Loucy (cell line): ENCODE measurements around the gene RALGAPB.

Source experiments
- H2AFZ ChIP-seq: fragments of 200-600 bp; sonication (generic); 2 replicates; pipeline ENCODE4 v1.6.0; 2016; ENCODE audit warnings: antibody characterized with exemption, mild to moderate bottlenecking, low read length, moderate library complexity
- H3F3A ChIP-seq: fragments of 200-600 bp; 2 replicates; pipeline ENCODE4 v1.6.0; 2016; ENCODE audit warnings: antibody characterized with exemption, low read depth, mild to moderate bottlenecking
- H3K27me3 ChIP-seq: fragments of 200-600 bp; sonication (generic); 2 replicates; pipeline ENCODE4 v1.6.1; 2014; ENCODE audit warnings: low read length, mild to moderate bottlenecking; ENCODE audit not compliant: insufficient read depth, poor library complexity, severe bottlenecking
- H3K36me3 ChIP-seq: fragments of 200-600 bp; sonication (generic); 2 replicates; pipeline ENCODE4 v1.6.1; 2016; ENCODE audit warnings: low read length; ENCODE audit not compliant: insufficient read depth
- H3K4me1 ChIP-seq: fragments of 200-600 bp; sonication (generic); 2 replicates; pipeline ENCODE4 v1.5.1; 2014; ENCODE audit warnings: low read length, mild to moderate bottlenecking; ENCODE audit not compliant: insufficient read depth, poor library complexity, severe bottlenecking
- H3K4me2 ChIP-seq: fragments of 200-600 bp; sonication (generic); 2 replicates; pipeline ENCODE4 v1.6.0; 2014; ENCODE audit warnings: antibody characterized with exemption, low read length, low read depth, mild to moderate bottlenecking; ENCODE audit not compliant: poor library complexity, severe bottlenecking
- H3K4me3 ChIP-seq: fragments of 200-600 bp; sonication (generic); 2 replicates; pipeline ENCODE4 v1.5.1; 2014; ENCODE audit warnings: low read length, mild to moderate bottlenecking, mixed read lengths; ENCODE audit not compliant: poor library complexity, severe bottlenecking
- H3K79me2 ChIP-seq: fragments of 200-600 bp; sonication (generic); 2 replicates; pipeline ENCODE4 v1.6.1; 2014; ENCODE audit warnings: low read length; ENCODE audit not compliant: insufficient read depth
- H3K9ac ChIP-seq: fragments of 200-600 bp; sonication (generic); 2 replicates; pipeline ENCODE4 v1.6.0; 2014; ENCODE audit warnings: mild to moderate bottlenecking, low read depth, low read length, moderate library complexity; ENCODE audit not compliant: poor library complexity, severe bottlenecking
- H3K9me2 ChIP-seq: fragments of 200-600 bp; sonication (generic); replicated peaks from 2 replicates; pipeline ENCODE4 v1.6.1; 2016; ENCODE audit warnings: low read depth, low read length, mixed read lengths
- H3K9me3 ChIP-seq: fragments of 200-600 bp; sonication (generic); 2 replicates; pipeline ENCODE4 v1.6.1; 2014; ENCODE audit warnings: mild to moderate bottlenecking, antibody characterized with exemption, low read length, low read depth; ENCODE audit not compliant: insufficient read depth
- H4K20me1 ChIP-seq: fragments of 200-600 bp; sonication (generic); 2 replicates; pipeline ENCODE4 v1.6.0; 2014; ENCODE audit warnings: antibody characterized with exemption, low read length, mild to moderate bottlenecking; ENCODE audit not compliant: insufficient read depth, poor library complexity, severe bottlenecking
- EZH2phosphoT487 ChIP-seq: fragments of 200-600 bp; IDR thresholded peaks from 2 replicates; pipeline ENCODE4 v1.6.1; 2018; ENCODE audit warnings: antibody characterized with exemption, mild to moderate bottlenecking, moderate library complexity, borderline replicate concordance
- TF ChIP-seq, protein P1 (sequence below): fragments of 200-600 bp; sonication (generic); conservative IDR thresholded peaks from 2 replicates; pipeline ENCODE4 v1.5.1; 2014; ENCODE audit warnings: mild to moderate bottlenecking, antibody characterized with exemption, low read length

Gene RALGAPB

DNA sequence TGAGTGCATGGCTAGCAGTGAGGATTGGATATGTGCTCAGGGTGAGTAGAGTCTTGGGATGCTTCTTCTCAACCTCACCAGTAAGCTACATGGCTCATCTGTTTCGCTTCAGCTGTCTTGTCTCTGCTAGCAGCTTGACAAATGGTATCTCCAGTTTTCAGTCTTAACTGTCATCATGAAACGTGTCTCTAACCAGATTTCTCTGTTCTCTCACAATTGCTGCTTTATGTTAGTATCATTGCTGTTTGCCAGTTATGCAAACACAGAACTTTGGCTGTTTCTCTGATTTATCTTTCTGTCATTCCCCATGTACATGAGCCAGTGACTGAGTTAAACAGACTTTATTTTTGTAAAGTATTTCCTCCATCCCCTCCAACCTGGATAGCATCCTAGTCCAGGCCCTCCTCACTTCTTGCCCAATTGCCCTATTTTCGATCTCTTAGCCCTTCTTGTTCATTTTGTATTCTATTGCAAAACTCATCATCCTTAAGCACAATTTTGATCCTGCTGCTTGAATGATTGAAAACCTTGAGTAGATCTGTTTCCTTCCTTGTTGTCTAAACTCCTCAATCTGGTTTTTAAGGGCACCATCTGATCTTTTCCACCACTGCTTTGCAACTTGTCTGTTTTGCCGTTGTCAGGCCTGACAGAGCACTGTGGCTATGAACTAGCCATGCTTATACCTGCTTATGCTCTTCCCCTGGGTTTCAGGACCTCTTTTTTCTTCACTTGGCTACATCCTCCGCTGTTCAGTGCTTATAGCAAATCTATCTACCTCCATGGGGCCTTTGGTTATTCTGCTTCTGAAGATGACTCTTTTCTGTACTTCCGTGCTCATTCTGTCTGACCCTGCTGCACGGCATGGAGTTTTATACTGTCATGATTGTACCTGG, 70.6 kb downstream of the RALGAPB start:
- Histone ChIP-seq H3K4me1 (no peaks in the 10 kb centered on the region), H3F3A (no peaks in the 10 kb centered on the region), H3K9me2 (no peaks in the 10 kb centered on the region), H3K4me3 (no peak overlapping the region), H2AFZ (no peak overlapping the region), H3K36me3 (peaks cover 97% of the 10 kb centered on the region; the same call in 1 of the 2 replicates), H3K4me2 (no peak overlapping the region), H3K9me3 (no peaks in the 10 kb centered on the region), H3K9ac (no peak overlapping the region), H4K20me1 (no peaks in the 10 kb centered on the region), H3K79me2 (no peaks in the 10 kb centered on the region), H3K27me3 (no peaks in the 10 kb centered on the region)
- TF ChIP-seq, protein P1, sequence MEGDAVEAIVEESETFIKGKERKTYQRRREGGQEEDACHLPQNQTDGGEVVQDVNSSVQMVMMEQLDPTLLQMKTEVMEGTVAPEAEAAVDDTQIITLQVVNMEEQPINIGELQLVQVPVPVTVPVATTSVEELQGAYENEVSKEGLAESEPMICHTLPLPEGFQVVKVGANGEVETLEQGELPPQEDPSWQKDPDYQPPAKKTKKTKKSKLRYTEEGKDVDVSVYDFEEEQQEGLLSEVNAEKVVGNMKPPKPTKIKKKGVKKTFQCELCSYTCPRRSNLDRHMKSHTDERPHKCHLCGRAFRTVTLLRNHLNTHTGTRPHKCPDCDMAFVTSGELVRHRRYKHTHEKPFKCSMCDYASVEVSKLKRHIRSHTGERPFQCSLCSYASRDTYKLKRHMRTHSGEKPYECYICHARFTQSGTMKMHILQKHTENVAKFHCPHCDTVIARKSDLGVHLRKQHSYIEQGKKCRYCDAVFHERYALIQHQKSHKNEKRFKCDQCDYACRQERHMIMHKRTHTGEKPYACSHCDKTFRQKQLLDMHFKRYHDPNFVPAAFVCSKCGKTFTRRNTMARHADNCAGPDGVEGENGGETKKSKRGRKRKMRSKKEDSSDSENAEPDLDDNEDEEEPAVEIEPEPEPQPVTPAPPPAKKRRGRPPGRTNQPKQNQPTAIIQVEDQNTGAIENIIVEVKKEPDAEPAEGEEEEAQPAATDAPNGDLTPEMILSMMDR, result no peak
- no peak for TF ChIP-seq EZH2phosphoT487

DNA sequence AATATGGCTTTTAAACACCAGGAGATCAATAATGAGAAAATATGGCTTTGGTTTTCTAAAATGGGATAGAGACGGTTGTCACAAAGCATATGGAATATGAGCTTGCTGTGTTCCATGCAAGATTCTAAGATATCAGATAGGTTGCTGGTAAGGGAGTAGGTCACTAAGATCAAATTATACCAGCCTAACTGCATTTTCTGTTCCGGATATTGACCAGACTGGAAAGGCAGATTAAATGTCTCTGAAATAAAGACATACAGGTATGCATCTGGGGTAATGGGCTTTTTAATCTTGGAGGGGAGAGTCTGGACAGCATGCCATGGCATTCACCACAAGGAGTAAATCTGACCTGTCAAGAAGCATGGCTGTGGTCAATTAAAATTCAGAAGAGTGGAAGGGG, 73.1 kb downstream of the RALGAPB start:
- Histone ChIP-seq H2AFZ (no peak overlapping the region), H3F3A (no peaks in the 10 kb centered on the region), H3K4me2 (no peak overlapping the region), H3K36me3 (peaks cover 81% of the 10 kb centered on the region; the same call in 1 of the 2 replicates), H3K9me2 (no peaks in the 10 kb centered on the region), H3K27me3 (no peaks in the 10 kb centered on the region), H3K79me2 (no peaks in the 10 kb centered on the region), H3K4me1 (no peaks in the 10 kb centered on the region), H3K9me3 (no peaks in the 10 kb centered on the region), H3K9ac (no peak overlapping the region), H3K4me3 (no peak overlapping the region), H4K20me1 (no peaks in the 10 kb centered on the region)
- TF ChIP-seq, protein P1, result no peak
- no peak for TF ChIP-seq EZH2phosphoT487

DNA sequence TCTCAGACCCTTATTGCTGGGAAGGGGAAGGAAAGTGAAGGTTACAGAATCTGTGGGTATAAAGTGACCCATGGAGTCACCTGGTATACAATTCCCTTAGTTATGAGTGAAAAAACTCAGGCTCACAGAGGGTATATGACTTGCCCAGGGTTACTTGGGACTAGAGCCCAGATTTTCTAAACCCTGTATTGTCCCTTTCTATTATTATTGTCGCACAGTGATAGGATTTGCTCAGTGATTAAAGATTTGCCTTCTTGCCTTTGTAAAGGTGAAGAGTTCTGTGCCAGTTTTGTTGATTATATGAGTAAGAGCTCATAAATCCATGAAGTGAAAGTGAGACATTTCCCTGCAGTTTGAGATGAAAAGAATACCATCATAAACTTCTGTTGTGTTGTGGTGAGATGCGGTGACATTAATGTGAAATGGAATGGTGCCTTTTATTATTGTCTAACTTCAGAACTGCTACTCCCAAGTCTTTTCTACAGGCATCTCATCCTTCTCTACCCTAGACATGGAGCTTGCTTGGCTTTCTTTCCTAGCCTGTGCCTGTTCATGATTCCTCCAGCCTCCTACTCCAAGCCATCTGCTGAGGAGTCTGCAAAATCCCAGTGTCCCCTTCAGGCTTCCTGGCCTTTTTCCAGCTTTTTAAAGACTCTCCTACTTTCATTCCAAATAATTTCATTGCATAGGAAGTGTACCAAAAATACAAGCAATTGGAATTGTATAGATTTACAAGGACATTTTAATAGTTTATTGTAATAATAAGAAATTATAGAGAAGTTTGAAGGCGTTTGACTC, 74.8 kb downstream of the RALGAPB start:
- H3K9ac ChIP-seq, result no peak overlapping the region

More for the DNA sequence above, 74.8 kb downstream of the RALGAPB start:
- Histone ChIP-seq H3K36me3 (peaks cover 76% of the 10 kb centered on the region; the same call in 1 of the 2 replicates), H3K79me2 (no peaks in the 10 kb centered on the region), H3K4me2 (no peak overlapping the region), H3K4me1 (no peaks in the 10 kb centered on the region), H3K4me3 (no peak overlapping the region), H4K20me1 (no peaks in the 10 kb centered on the region), H2AFZ (no peak overlapping the region), H3K27me3 (no peaks in the 10 kb centered on the region), H3K9me3 (no peaks in the 10 kb centered on the region), H3K9me2 (no peaks in the 10 kb centered on the region), H3F3A (no peaks in the 10 kb centered on the region)
- TF ChIP-seq EZH2phosphoT487, result no peak
- TF ChIP-seq, protein P1, result no peak
